Endothelial cell of umbilical vein (primary cell): ENCODE data around the gene RPF1.

ENCODE experiments used
- POLR2A ChIP-seq: IDR thresholded peaks from 2 replicates; pipeline ENCODE4 v1.6.1; 2012; ENCODE audit warnings: low read depth, mild to moderate bottlenecking, control low read depth, low read length
- POLR2AphosphoS5 ChIP-seq: IDR thresholded peaks from 2 replicates; pipeline ENCODE4 v1.6.1; 2012; ENCODE audit warnings: low read depth, mild to moderate bottlenecking, control low read depth, low read length, moderate library complexity; ENCODE audit not compliant: insufficient read depth
- TF ChIP-seq, protein P1 (sequence below), 2 donors: IDR thresholded peaks; 1 replicate in 1 of 2; 2 replicates in 1 of 2; pipeline ENCODE4 v1.5.1; 2011; ENCODE audit warnings: low read length in 2 of 2, mild to moderate bottlenecking in 2 of 2, moderate library complexity in 2 of 2, control low read depth in 1 of 2, inconsistent platforms in 1 of 2, low read depth in 1 of 2; ENCODE audit not compliant: insufficient read depth in 1 of 2; ENCODE audit errors: extremely low read depth in 1 of 2

DNA sequence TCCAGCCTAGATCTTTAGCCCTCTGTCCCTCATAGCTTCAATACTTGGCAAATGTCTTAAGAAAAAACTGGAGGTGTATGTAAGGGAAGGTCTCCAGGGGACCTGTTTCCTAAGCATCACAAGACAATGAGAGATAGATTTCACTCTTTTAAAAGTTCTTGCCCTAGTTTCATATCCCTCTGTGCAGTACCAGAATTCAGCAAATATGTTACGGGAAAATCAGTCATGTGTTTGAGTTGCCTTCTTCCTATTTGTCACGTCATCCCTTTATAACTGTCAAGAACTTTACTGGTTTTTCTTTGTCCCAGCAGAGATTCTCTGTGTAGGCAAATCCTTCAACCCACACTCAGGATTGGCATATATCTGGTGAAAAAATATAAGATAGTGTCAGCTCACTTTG, 48.5 kb upstream of the RPF1 start:
- TF ChIP-seq POLR2A (no peak), POLR2AphosphoS5 (no peak)
- TF ChIP-seq, protein P1, sequence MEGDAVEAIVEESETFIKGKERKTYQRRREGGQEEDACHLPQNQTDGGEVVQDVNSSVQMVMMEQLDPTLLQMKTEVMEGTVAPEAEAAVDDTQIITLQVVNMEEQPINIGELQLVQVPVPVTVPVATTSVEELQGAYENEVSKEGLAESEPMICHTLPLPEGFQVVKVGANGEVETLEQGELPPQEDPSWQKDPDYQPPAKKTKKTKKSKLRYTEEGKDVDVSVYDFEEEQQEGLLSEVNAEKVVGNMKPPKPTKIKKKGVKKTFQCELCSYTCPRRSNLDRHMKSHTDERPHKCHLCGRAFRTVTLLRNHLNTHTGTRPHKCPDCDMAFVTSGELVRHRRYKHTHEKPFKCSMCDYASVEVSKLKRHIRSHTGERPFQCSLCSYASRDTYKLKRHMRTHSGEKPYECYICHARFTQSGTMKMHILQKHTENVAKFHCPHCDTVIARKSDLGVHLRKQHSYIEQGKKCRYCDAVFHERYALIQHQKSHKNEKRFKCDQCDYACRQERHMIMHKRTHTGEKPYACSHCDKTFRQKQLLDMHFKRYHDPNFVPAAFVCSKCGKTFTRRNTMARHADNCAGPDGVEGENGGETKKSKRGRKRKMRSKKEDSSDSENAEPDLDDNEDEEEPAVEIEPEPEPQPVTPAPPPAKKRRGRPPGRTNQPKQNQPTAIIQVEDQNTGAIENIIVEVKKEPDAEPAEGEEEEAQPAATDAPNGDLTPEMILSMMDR (IDR thresholded peaks at IDR 0.05; ENCODE audit: extremely low read depth in 1 of 2, insufficient read depth in 1 of 2, low read depth in 1 of 2, low read length in 2 of 2): no peak
